ENCODE data around the gene HEPN1. TPM values are rescaled to one million over a fixed set of nuclear protein-coding genes. Genes with fewer than 3 reads are reported as not detected.

The HEPN1 gene
- total RNA-seq, 1 experiment from 2014 or later = not detected

GRCh38 chr11:124938970-124939369 lies 19.9 kb downstream of the HEPN1 start:
- Mint-ChIP-seq H3K36me3 (no peaks in the 10 kb centered on the region), H3K27me3 (ENCODE audit: low read depth) (peaks cover 25% of the 10 kb centered on the region), H3K27ac (no peak overlapping the region), H3K4me1 (0 out of 2 replicates have a peak, but pooled peaks cover 2% of the 10 kb centered on the region), H3K9me3 (no peaks in the 10 kb centered on the region), H3K4me3 (no peak overlapping the region)
- ATAC-seq (peak; percentile 57; the same call in 1 of the 2 replicates), DNase-seq (ENCODE audit: low spot score) (no peak)
- ChIA-PET POLR2A (no interaction called here), CTCF (interaction anchor here (1.3 kb wide), 1 partner anchor 57 kb away, joined by 6 read pairs; no protein-coding TSS in a partner anchor)
- TF ChIP-seq, protein P1, sequence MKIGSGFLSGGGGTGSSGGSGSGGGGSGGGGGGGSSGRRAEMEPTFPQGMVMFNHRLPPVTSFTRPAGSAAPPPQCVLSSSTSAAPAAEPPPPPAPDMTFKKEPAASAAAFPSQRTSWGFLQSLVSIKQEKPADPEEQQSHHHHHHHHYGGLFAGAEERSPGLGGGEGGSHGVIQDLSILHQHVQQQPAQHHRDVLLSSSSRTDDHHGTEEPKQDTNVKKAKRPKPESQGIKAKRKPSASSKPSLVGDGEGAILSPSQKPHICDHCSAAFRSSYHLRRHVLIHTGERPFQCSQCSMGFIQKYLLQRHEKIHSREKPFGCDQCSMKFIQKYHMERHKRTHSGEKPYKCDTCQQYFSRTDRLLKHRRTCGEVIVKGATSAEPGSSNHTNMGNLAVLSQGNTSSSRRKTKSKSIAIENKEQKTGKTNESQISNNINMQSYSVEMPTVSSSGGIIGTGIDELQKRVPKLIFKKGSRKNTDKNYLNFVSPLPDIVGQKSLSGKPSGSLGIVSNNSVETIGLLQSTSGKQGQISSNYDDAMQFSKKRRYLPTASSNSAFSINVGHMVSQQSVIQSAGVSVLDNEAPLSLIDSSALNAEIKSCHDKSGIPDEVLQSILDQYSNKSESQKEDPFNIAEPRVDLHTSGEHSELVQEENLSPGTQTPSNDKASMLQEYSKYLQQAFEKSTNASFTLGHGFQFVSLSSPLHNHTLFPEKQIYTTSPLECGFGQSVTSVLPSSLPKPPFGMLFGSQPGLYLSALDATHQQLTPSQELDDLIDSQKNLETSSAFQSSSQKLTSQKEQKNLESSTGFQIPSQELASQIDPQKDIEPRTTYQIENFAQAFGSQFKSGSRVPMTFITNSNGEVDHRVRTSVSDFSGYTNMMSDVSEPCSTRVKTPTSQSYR (CRISPR knock-in tag; IDR thresholded peaks at IDR 0.05) = no peak
- TF ChIP-seq, protein P2, sequence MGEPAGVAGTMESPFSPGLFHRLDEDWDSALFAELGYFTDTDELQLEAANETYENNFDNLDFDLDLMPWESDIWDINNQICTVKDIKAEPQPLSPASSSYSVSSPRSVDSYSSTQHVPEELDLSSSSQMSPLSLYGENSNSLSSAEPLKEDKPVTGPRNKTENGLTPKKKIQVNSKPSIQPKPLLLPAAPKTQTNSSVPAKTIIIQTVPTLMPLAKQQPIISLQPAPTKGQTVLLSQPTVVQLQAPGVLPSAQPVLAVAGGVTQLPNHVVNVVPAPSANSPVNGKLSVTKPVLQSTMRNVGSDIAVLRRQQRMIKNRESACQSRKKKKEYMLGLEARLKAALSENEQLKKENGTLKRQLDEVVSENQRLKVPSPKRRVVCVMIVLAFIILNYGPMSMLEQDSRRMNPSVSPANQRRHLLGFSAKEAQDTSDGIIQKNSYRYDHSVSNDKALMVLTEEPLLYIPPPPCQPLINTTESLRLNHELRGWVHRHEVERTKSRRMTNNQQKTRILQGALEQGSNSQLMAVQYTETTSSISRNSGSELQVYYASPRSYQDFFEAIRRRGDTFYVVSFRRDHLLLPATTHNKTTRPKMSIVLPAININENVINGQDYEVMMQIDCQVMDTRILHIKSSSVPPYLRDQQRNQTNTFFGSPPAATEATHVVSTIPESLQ (CRISPR knock-in tag; IDR thresholded peaks at IDR 0.05) = no peak
- TF ChIP-seq ESRRA (CRISPR knock-in tag; IDR thresholded peaks at IDR 0.05; ENCODE audit: borderline replicate concordance) (no peak), CBFB (CRISPR knock-in tag; IDR thresholded peaks at IDR 0.05; ENCODE audit: low read depth) (no peak), ZNF416 (CRISPR knock-in tag; IDR thresholded peaks at IDR 0.05) (no peak), OVOL2 (CRISPR knock-in tag; IDR thresholded peaks at IDR 0.05; ENCODE audit: borderline replicate concordance) (no peak), ZNF396 (CRISPR knock-in tag; IDR thresholded peaks at IDR 0.05; ENCODE audit: borderline replicate concordance) (no peak), FOXJ3 (CRISPR knock-in tag; IDR thresholded peaks at IDR 0.05; ENCODE audit: borderline replicate concordance) (no peak), TCF7 (CRISPR knock-in tag; IDR thresholded peaks at IDR 0.05; ENCODE audit: low read depth) (no peak), MYBL2 (CRISPR knock-in tag; IDR thresholded peaks at IDR 0.05) (no peak), ZNF121 (CRISPR knock-in tag; IDR thresholded peaks at IDR 0.05) (no peak), CTCF (IDR thresholded peaks at IDR 0.05) (no peak), ZNF671 (CRISPR knock-in tag; IDR thresholded peaks at IDR 0.05) (no peak), HMGA2 (CRISPR knock-in tag; IDR thresholded peaks at IDR 0.05) (no peak), NFE2L1 (CRISPR knock-in tag; IDR thresholded peaks at IDR 0.05) (no peak)
- TF ChIP-seq, protein P3, sequence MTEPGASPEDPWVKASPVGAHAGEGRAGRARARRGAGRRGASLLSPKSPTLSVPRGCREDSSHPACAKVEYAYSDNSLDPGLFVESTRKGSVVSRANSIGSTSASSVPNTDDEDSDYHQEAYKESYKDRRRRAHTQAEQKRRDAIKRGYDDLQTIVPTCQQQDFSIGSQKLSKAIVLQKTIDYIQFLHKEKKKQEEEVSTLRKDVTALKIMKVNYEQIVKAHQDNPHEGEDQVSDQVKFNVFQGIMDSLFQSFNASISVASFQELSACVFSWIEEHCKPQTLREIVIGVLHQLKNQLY (CRISPR knock-in tag; IDR thresholded peaks at IDR 0.05) = no peak

- Mint-ChIP-seq H3K4me3 (no peak overlapping the region), H3K9me3 (no peaks in the 10 kb centered on the region), H3K4me1 (0 out of 2 replicates have a peak, but pooled peaks cover 2% of the 10 kb centered on the region), H3K27ac (no peak overlapping the region), H3K27me3 (ENCODE audit: low read depth) (peaks cover 25% of the 10 kb centered on the region), H3K36me3 (no peaks in the 10 kb centered on the region)
- ChIA-PET CTCF (interaction anchor here (0.6 to 1.2 kb wide), 3 partner anchors 12 to 404 kb away, joined by 3 to 6 read pairs (median 3); partner anchors contain the start of gene CCDC15), POLR2A (no interaction called here)
- ATAC-seq (no peak), DNase-seq (ENCODE audit: low spot score) (no peak)
- TF ChIP-seq ZNF671 (CRISPR knock-in tag; IDR thresholded peaks at IDR 0.05) (no peak), KAT7 (CRISPR knock-in tag; IDR thresholded peaks at IDR 0.05; ENCODE audit: borderline replicate concordance) (no peak), NR2C2 (CRISPR knock-in tag; IDR thresholded peaks at IDR 0.05) (no peak), SP1 (CRISPR knock-in tag; conservative IDR thresholded peaks at IDR 0.05) (no peak), FOXK1 (CRISPR knock-in tag; IDR thresholded peaks at IDR 0.05) (no peak), GRHL2 (CRISPR knock-in tag; IDR thresholded peaks at IDR 0.05; ENCODE audit: insufficient replicate concordance, severe bottlenecking) (no peak), NFE2L1 (CRISPR knock-in tag; IDR thresholded peaks at IDR 0.05) (no peak)
- TF ChIP-seq, protein P4, sequence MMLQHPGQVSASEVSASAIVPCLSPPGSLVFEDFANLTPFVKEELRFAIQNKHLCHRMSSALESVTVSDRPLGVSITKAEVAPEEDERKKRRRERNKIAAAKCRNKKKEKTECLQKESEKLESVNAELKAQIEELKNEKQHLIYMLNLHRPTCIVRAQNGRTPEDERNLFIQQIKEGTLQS (CRISPR knock-in tag; conservative IDR thresholded peaks at IDR 0.05) = no peak
- TF ChIP-seq, protein P5, sequence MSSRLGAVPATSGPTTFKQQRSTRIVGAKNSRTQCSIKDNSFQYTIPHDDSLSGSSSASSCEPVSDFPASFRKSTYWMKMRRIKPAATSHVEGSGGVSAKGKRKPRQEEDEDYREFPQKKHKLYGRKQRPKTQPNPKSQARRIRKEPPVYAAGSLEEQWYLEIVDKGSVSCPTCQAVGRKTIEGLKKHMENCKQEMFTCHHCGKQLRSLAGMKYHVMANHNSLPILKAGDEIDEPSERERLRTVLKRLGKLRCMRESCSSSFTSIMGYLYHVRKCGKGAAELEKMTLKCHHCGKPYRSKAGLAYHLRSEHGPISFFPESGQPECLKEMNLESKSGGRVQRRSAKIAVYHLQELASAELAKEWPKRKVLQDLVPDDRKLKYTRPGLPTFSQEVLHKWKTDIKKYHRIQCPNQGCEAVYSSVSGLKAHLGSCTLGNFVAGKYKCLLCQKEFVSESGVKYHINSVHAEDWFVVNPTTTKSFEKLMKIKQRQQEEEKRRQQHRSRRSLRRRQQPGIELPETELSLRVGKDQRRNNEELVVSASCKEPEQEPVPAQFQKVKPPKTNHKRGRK (CRISPR knock-in tag; IDR thresholded peaks at IDR 0.05; ENCODE audit: borderline replicate concordance) = no peak
- TF ChIP-seq, protein P6, sequence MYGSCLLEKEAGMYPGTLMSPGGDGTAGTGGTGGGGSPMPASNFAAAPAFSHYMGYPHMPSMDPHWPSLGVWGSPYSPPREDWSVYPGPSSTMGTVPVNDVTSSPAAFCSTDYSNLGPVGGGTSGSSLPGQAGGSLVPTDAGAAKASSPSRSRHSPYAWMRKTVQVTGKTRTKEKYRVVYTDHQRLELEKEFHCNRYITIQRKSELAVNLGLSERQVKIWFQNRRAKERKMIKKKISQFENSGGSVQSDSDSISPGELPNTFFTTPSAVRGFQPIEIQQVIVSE (CRISPR knock-in tag; IDR thresholded peaks at IDR 0.05; ENCODE audit: borderline replicate concordance) = no peak
Measured at GRCh38 chr11:124941703-124942102, 22.7 kb downstream of the HEPN1 start.
